ENCODE measurements around the gene DELE1.

DNA sequence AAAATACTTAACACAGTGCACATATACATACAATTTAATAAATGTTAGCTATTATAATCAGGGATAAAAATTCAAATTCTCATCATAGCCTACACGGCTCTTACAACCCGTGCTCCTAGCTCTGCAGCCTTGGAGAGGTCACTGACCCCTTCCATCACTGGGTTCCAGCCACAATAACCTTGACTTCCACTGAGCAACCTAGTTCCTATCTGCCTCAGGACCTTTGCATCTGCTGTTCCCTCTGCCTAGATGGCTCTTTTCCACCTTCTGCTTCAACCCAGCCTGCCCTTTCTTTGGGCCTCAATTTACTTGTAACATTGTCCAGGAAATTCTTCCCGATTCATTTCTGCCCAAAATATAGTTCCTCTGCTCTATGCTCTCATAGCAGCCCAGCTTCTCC, 8.9 kb upstream of the DELE1 start:
- TF ChIP-seq ZBTB1 (tag by site-specific recombination; IDR thresholded peaks at IDR 0.05), result no peak
- no peak for TF ChIP-seq ZFP69B (tag by site-specific recombination; IDR thresholded peaks at IDR 0.05)
- no peak for TF ChIP-seq ZNF350 (tag by site-specific recombination; IDR thresholded peaks at IDR 0.05)
- TF ChIP-seq ZBTB7A (tag by site-specific recombination; IDR thresholded peaks at IDR 0.05; ENCODE audit: low read depth), result no peak
- no peak for TF ChIP-seq ZNF677 (tag by site-specific recombination; IDR thresholded peaks at IDR 0.05)
- TF ChIP-seq CTCF (tag by site-specific recombination; IDR thresholded peaks at IDR 0.05), result no peak
- TF ChIP-seq, protein P1, sequence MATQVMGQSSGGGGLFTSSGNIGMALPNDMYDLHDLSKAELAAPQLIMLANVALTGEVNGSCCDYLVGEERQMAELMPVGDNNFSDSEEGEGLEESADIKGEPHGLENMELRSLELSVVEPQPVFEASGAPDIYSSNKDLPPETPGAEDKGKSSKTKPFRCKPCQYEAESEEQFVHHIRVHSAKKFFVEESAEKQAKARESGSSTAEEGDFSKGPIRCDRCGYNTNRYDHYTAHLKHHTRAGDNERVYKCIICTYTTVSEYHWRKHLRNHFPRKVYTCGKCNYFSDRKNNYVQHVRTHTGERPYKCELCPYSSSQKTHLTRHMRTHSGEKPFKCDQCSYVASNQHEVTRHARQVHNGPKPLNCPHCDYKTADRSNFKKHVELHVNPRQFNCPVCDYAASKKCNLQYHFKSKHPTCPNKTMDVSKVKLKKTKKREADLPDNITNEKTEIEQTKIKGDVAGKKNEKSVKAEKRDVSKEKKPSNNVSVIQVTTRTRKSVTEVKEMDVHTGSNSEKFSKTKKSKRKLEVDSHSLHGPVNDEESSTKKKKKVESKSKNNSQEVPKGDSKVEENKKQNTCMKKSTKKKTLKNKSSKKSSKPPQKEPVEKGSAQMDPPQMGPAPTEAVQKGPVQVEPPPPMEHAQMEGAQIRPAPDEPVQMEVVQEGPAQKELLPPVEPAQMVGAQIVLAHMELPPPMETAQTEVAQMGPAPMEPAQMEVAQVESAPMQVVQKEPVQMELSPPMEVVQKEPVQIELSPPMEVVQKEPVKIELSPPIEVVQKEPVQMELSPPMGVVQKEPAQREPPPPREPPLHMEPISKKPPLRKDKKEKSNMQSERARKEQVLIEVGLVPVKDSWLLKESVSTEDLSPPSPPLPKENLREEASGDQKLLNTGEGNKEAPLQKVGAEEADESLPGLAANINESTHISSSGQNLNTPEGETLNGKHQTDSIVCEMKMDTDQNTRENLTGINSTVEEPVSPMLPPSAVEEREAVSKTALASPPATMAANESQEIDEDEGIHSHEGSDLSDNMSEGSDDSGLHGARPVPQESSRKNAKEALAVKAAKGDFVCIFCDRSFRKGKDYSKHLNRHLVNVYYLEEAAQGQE (tag by site-specific recombination; IDR thresholded peaks at IDR 0.05), result no peak
- no peak for TF ChIP-seq ZNF324 (tag by site-specific recombination; IDR thresholded peaks at IDR 0.05)
- no peak for TF ChIP-seq RBAK (tag by site-specific recombination; IDR thresholded peaks at IDR 0.05)
- TF ChIP-seq ZSCAN18 (tag by site-specific recombination; IDR thresholded peaks at IDR 0.05), result no peak
- TF ChIP-seq ZSCAN16 (tag by site-specific recombination; IDR thresholded peaks at IDR 0.05), result no peak

Data from HEK293 (cell line).